GM12873 (cell line): ENCODE measurements around the gene TNFRSF11A.

Experiments used
- CTCF ChIP-seq: IDR thresholded peaks from 2 replicates; pipeline ENCODE4 v1.5.1; 2012; ENCODE audit warnings: low read depth, mild to moderate bottlenecking, moderate library complexity, low read length, control low read depth; ENCODE audit not compliant: insufficient read depth; ENCODE audit errors: missing control alignments

Gene TNFRSF11A

GRCh38 chr18:62346333-62347088 lies 21.4 kb downstream of the TNFRSF11A start:
- no peak for TF ChIP-seq CTCF

GRCh38 chr18:62347089-62347506 lies 22.0 kb downstream of the TNFRSF11A start:
- TF ChIP-seq CTCF: no peak

GRCh38 chr18:62348474-62348873 lies 23.4 kb downstream of the TNFRSF11A start:
- no peak for TF ChIP-seq CTCF

- TF ChIP-seq CTCF: no peak
Observed at GRCh38 chr18:62353170-62353569, 28.1 kb downstream of the TNFRSF11A start.

- TF ChIP-seq CTCF: no peak
Observed at GRCh38 chr18:62354151-62354550, 29.0 kb downstream of the TNFRSF11A start.

GRCh38 chr18:62357079-62357719 lies 32.1 kb downstream of the TNFRSF11A start:
- no peak for TF ChIP-seq CTCF

GRCh38 chr18:62360805-62361204 lies 35.7 kb downstream of the TNFRSF11A start:
- TF ChIP-seq CTCF: no peak
